ENCODE measurements around the gene GFI1B.
"Not testable (repeated sequence)": the region's sequence is repeated elsewhere in the genome, so short reads cannot be mapped to it uniquely, and the experiment has no call there.

Gene GFI1B

GRCh38 chr9:132961002-132961401 lies 17.5 kb upstream of the GFI1B start:
- no peak for DNase-seq (ENCODE audit: low read depth, low spot score)
- no peak overlapping the region for H3K4me3 ChIP-seq (ENCODE audit: low read length)

GRCh38 chr9:132965478-132965877 lies 13.0 kb upstream of the GFI1B start:
- DNase-seq (ENCODE audit: low read depth, low spot score) = no peak
- H3K4me3 ChIP-seq (ENCODE audit: low read length) = no peak overlapping the region

GRCh38 chr9:132967908-132968307 lies 10.6 kb upstream of the GFI1B start:
- DNase-seq (ENCODE audit: low read depth, low spot score); H3K4me3 ChIP-seq (ENCODE audit: low read length): not testable (repeated sequence)

GRCh38 chr9:132969783-132970182 lies 8.7 kb upstream of the GFI1B start:
- DNase-seq (ENCODE audit: low read depth, low spot score) = no peak
- H3K4me3 ChIP-seq (ENCODE audit: low read length) = no peak overlapping the region

GRCh38 chr9:132970324-132971062 lies 8.0 kb upstream of the GFI1B start:
- no peak overlapping the region for H3K4me3 ChIP-seq (ENCODE audit: low read length)
- no peak for DNase-seq (ENCODE audit: low read depth, low spot score)

GRCh38 chr9:132973166-132973565 lies 5.3 kb upstream of the GFI1B start:
- DNase-seq (ENCODE audit: low read depth, low spot score) = no peak

GRCh38 chr9:132973713-132974112 lies 4.8 kb upstream of the GFI1B start:
- H3K4me3 ChIP-seq (ENCODE audit: low read length) = no peak overlapping the region
- peak; percentile 58 for DNase-seq (ENCODE audit: low read depth, low spot score)

More at GRCh38 chr9:132973166-132973565, 5.3 kb upstream of the GFI1B start:
- H3K4me3 ChIP-seq (ENCODE audit: low read length) = no peak overlapping the region

- no peak overlapping the region for H3K4me3 ChIP-seq (ENCODE audit: low read length)
- DNase-seq (ENCODE audit: low read depth, low spot score) = no peak
Observed at GRCh38 chr9:132975961-132976360, 2.5 kb upstream of the GFI1B start.

- no peak overlapping the region for H3K4me3 ChIP-seq (ENCODE audit: low read length)
- DNase-seq (ENCODE audit: low read depth, low spot score) = no peak
Observed at GRCh38 chr9:132976571-132976970, 1.9 kb upstream of the GFI1B start.

- no peak for DNase-seq (ENCODE audit: low read depth, low spot score)
- H3K4me3 ChIP-seq (ENCODE audit: low read length) = no peak overlapping the region
Observed at GRCh38 chr9:132978112-132978450, 413 bp upstream of the GFI1B start.

GRCh38 chr9:132980157-132980556 lies 1.7 kb downstream of the GFI1B start:
- no peak for DNase-seq (ENCODE audit: low read depth, low spot score)
- H3K4me3 ChIP-seq (ENCODE audit: low read length) = no peak overlapping the region

GRCh38 chr9:132982458-132982857 lies 4.0 kb downstream of the GFI1B start:
- DNase-seq (ENCODE audit: low read depth, low spot score) = no peak
- no peak overlapping the region for H3K4me3 ChIP-seq (ENCODE audit: low read length)

GRCh38 chr9:132983491-132984201 lies 5.2 kb downstream of the GFI1B start:
- no peak overlapping the region for H3K4me3 ChIP-seq (ENCODE audit: low read length)
- no peak for DNase-seq (ENCODE audit: low read depth, low spot score)

GRCh38 chr9:132984202-132985070 lies 5.9 kb downstream of the GFI1B start:
- no peak overlapping the region for H3K4me3 ChIP-seq (ENCODE audit: low read length)
- DNase-seq (ENCODE audit: low read depth, low spot score) = no peak

- no peak for DNase-seq (ENCODE audit: low read depth, low spot score)
- H3K4me3 ChIP-seq (ENCODE audit: low read length) = no peak overlapping the region
Observed at GRCh38 chr9:132985071-132985350, 6.5 kb downstream of the GFI1B start.

- no peak for DNase-seq (ENCODE audit: low read depth, low spot score)
- no peak overlapping the region for H3K4me3 ChIP-seq (ENCODE audit: low read length)
Observed at GRCh38 chr9:132985489-132985888, 7.0 kb downstream of the GFI1B start.

GRCh38 chr9:132986114-132986513 lies 7.6 kb downstream of the GFI1B start:
- no peak for DNase-seq (ENCODE audit: low read depth, low spot score)
- no peak overlapping the region for H3K4me3 ChIP-seq (ENCODE audit: low read length)

GRCh38 chr9:132986640-132987620 lies 8.4 kb downstream of the GFI1B start:
- no peak overlapping the region for H3K4me3 ChIP-seq (ENCODE audit: low read length)
- no peak for DNase-seq (ENCODE audit: low read depth, low spot score)
